IPS-15b (cell line): ENCODE results near the gene TRIO.

Source experiments
- H3K27me3 ChIP-seq: one replicate; pipeline ENCODE4 v1.6.1; 2013; ENCODE audit warnings: low read length; ENCODE audit not compliant: control insufficient read depth, insufficient read depth
- H3K36me3 ChIP-seq: one replicate; pipeline ENCODE4 v1.6.1; 2013; ENCODE audit warnings: low read length; ENCODE audit not compliant: control insufficient read depth, insufficient read depth
- H3K4me1 ChIP-seq: one replicate; pipeline ENCODE4 v1.6.1; 2013; ENCODE audit warnings: mild to moderate bottlenecking, low read length; ENCODE audit not compliant: control insufficient read depth, insufficient read depth
- H3K4me3 ChIP-seq: one replicate; pipeline ENCODE4 v1.5.1; 2013; ENCODE audit warnings: low read depth, low read length
- H3K9ac ChIP-seq: one replicate; pipeline ENCODE4 v1.6.1; 2013; ENCODE audit warnings: low read depth, mild to moderate bottlenecking, low read length
- H3K9me3 ChIP-seq: one replicate; pipeline ENCODE4 v1.6.1; 2013; ENCODE audit warnings: mild to moderate bottlenecking, low read length; ENCODE audit not compliant: control insufficient read depth, insufficient read depth

TRIO gene

DNA sequence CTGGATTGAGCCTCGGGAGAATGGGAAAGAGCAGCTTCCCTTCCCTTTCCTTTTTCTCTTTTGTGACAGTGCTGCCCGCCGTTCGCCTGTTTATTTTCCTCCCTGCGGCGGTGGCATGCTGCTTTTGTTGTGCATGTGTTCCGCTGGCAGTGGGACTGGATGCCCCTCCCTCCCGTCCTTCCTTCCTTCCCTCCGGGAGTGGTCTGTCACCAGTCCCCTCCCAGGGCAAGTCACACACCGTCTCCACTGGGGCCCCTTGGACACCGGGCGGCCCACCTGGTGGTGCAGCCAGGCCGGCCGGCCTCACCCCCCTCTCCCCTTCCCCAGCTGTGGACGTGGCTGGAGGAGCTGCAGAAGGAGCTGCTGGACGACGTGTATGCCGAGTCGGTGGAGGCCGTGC, 214.7 kb downstream of the TRIO start:
- peaks cover 18% of the 10 kb centered on the region for H3K36me3 ChIP-seq
- H3K4me3 ChIP-seq = no peak overlapping the region
- H3K27me3 ChIP-seq = no peaks in the 10 kb centered on the region
- no peak overlapping the region for H3K9ac ChIP-seq
- H3K4me1 ChIP-seq = peaks cover 5% of the 10 kb centered on the region
- H3K9me3 ChIP-seq = no peaks in the 10 kb centered on the region

DNA sequence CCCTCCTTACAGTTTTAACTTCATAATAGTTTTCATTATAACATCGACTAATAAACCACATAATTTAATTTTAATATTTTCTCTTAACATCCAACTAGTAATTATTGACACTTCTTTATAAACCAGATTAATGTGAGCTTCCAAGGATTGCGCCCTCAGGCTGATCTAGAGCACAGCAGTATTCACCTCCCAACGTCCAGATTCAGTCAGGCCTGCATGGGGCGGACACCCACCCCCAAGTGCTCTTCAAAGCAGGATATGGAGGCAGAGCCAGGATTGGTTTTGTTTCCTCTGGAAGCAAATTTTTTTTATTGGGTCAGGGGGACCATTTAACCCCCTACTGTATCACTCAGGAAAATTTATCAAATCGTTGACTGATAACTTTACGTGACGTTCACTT, 215.4 kb downstream of the TRIO start:
- Histone ChIP-seq H3K36me3 (peaks cover 18% of the 10 kb centered on the region), H3K4me1 (peaks cover 5% of the 10 kb centered on the region), H3K4me3 (no peak overlapping the region), H3K9ac (no peak overlapping the region), H3K27me3 (no peaks in the 10 kb centered on the region), H3K9me3 (no peaks in the 10 kb centered on the region)

DNA sequence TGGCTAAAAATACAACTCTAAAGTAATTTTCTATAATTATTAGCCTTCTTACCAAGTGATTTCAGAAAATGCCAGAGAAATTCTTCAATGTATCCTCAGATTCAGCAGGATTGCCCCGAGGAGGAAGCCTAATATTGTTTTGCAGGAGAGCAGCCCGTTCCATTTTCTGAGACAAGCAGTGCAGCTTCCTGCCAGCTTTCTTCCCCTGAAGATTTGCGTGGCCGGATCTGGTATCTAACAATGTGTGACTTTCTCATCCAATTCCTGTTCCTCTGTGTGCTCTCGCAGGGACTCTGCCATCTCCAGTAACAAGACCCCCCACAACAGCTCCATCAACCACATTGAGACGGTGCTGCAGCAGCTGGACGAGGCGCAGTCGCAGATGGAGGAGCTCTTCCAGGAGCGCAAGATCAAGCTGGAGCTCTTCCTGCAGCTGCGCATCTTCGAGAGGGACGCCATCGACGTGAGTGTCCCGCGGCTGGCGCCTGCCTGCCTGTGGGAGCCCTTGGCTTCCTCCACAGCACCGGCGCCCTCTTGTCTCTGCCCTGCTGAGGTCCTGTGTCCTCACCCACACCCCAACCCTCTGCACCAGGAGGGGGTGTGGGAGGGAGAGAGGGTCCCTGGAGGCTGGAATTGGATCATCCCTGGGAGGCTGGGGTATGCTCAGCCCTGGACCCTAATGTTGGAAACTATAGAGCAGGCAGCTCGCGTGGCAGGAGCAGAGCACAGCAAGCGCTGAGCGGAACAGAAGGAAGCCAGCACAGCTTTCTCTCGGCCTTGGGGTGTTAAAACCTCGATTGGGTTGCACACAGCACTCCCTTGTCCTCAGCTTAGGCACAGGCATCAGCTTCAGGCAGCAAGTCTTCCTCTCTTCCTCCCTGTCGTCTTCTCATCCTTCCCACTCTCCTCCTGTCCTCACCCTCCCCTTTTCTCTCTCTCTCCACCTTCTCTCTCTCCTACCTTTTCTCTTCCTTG, 216.2 kb downstream of the TRIO start:
- no peak overlapping the region for H3K4me3 ChIP-seq
- H3K9me3 ChIP-seq = no peaks in the 10 kb centered on the region
- H3K27me3 ChIP-seq = no peaks in the 10 kb centered on the region
- peaks cover 5% of the 10 kb centered on the region for H3K4me1 ChIP-seq
- no peak overlapping the region for H3K9ac ChIP-seq
- H3K36me3 ChIP-seq = peaks cover 18% of the 10 kb centered on the region

DNA sequence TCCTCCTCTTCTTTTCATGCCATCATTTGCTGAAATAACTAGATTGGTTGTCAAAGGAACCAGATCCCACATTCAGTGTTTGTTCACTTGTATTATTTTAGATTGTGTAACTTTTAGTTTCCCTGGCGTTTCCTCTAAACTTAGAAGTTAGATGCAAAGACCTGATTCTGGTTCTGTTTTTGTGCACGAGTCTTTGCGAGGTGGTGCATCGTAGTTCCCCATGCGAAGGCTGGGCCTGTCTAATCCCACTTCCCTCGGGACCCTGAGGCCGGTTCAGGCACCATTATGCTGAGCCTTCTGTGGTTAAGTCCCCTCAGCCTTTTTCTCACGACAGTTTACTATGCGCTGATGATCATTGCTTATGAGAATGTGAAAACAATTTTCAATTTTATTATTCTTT, 219.3 kb downstream of the TRIO start:
- H3K9ac ChIP-seq = no peak overlapping the region
- H3K4me1 ChIP-seq = peaks cover 2% of the 10 kb centered on the region
- H3K4me3 ChIP-seq = no peak overlapping the region
- no peaks in the 10 kb centered on the region for H3K27me3 ChIP-seq
- no peaks in the 10 kb centered on the region for H3K9me3 ChIP-seq
- peaks cover 41% of the 10 kb centered on the region for H3K36me3 ChIP-seq

DNA sequence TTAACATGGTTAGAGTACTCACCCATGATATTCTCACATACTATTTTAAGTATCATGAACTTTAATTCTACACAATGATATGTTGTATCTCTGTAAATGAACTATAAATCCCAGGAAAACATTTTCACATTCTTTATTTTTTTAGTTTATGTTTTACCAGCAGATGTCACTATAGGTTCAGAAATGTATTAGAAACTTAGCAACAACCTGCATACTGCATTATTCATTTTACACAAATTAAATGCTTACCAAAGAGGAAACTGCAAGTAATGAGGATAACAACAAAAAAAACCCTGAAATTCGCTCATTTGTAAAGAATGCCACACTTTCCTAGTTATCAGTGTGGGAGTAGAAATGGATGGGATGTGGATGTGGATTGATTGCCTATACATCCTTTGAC, 221.0 kb downstream of the TRIO start:
- Histone ChIP-seq H3K27me3 (no peaks in the 10 kb centered on the region), H3K9ac (no peak overlapping the region), H3K4me1 (no peaks in the 10 kb centered on the region), H3K9me3 (no peaks in the 10 kb centered on the region), H3K4me3 (no peak overlapping the region), H3K36me3 (peaks cover 45% of the 10 kb centered on the region)

DNA sequence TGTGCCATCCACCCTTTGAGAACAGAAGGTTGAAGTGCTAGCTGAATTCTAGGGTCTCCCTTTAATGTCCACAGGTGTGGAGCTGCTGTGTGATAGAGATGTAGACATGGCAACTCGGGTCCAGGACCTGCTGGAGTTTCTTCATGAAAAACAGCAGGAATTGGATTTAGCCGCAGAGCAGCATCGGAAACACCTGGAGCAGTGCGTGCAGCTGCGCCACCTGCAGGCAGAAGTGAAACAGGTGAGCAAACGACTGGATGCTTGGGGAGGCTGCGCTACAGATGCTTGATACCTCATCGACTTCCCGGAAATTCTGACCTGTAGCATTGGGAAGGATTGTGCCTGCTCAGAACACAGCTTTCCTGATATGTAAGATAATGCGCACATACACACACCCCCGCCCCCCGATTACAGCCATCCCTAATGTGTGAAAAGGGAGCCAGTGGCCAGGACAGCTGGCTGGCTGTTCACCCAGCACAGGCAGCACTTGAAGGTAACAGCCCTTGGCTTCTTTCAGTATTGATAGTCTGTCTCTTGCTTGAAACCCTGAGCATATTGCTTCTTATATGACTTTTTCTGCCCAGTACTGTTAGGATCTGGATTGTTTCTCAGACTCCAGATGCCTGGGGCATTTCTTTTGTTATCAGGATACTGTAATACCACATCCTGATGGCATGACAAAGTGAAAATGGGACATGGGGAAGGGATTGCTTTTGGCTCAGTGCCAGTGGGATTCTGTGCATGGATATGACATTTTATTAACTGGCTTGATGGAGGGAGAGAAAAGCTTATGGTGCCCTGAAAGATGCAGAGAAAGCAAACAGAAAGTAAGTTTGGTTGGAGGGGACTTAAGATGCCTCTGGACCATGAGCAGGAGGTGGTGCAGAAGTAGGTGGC, 221.7 kb downstream of the TRIO start:
- Histone ChIP-seq H3K36me3 (peaks cover 41% of the 10 kb centered on the region), H3K4me1 (no peaks in the 10 kb centered on the region), H3K4me3 (no peak overlapping the region), H3K27me3 (no peaks in the 10 kb centered on the region), H3K9me3 (no peaks in the 10 kb centered on the region), H3K9ac (no peak overlapping the region)

DNA sequence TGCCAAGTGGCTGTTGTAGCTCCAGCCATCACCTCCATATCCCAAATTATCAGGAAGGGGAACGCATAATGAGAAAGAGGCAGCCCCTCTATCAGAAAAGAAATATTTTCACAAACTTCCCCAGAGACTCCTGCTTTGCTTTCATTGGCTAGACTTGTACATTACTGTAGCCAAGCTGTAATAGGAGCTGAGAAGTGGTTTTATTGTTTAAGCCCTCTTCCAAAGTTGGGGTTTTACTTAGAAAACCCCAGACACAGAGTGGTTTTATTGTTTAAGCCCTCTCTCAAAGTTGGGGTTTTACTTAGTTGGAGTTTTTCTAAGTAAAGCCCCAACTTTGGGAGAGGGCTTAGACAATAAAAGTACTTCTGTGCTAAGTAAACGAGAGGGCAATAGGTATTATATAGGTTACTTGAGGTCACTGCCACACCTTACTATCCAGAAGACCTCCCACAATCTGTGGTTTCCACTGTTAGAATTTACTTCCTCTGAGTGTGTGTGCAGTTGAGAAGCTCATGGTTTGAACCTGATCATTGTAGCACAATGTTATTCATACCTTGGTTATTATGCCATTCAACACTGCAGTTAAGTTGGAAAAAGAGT, 222.8 kb downstream of the TRIO start:
- H3K36me3 ChIP-seq = peaks cover 41% of the 10 kb centered on the region
- H3K27me3 ChIP-seq = no peaks in the 10 kb centered on the region
- no peak overlapping the region for H3K9ac ChIP-seq
- no peak overlapping the region for H3K4me3 ChIP-seq
- no peaks in the 10 kb centered on the region for H3K9me3 ChIP-seq
- H3K4me1 ChIP-seq = no peaks in the 10 kb centered on the region

DNA sequence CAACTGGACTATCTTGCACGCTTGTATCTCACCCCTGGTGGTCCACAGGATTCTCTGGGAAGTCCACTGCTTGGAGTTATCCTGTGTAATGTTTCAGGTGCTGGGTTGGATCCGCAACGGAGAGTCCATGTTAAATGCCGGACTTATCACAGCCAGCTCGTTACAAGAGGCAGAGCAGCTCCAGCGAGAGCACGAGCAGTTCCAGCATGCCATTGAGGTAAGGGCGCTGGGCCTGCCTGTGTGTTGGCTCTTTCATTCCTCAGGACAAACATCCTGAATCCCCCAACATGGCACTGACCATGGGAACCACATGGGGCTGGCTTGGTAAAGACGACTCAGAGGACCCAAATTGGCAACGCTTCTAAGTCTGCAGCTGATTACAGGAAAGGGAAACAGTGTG, 223.6 kb downstream of the TRIO start:
- Histone ChIP-seq H3K36me3 (peaks cover 41% of the 10 kb centered on the region), H3K9me3 (no peaks in the 10 kb centered on the region), H3K27me3 (no peaks in the 10 kb centered on the region), H3K9ac (no peak overlapping the region), H3K4me3 (no peak overlapping the region), H3K4me1 (no peaks in the 10 kb centered on the region)

DNA sequence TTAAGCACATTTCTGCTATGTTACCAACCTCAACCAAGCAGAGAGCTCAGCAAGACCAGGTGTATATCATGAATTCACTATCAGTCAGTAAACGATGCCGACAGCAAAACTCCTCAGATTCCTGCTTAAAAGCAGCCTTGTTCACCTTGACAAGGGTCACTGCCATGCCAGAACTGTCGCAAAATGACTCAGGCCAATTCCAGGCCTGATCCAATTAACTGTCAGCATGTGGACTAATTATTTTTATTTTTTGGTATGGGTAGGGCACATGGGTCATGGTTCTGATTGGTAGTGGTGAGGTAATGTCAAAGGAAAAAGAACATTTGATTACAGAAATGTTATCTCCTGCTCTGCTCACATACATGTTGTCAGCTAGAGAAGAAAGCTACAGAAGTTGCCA, 224.2 kb downstream of the TRIO start:
- peaks cover 41% of the 10 kb centered on the region for H3K36me3 ChIP-seq
- no peak overlapping the region for H3K9ac ChIP-seq
- no peaks in the 10 kb centered on the region for H3K27me3 ChIP-seq
- H3K9me3 ChIP-seq = no peaks in the 10 kb centered on the region
- no peak overlapping the region for H3K4me3 ChIP-seq
- no peaks in the 10 kb centered on the region for H3K4me1 ChIP-seq

DNA sequence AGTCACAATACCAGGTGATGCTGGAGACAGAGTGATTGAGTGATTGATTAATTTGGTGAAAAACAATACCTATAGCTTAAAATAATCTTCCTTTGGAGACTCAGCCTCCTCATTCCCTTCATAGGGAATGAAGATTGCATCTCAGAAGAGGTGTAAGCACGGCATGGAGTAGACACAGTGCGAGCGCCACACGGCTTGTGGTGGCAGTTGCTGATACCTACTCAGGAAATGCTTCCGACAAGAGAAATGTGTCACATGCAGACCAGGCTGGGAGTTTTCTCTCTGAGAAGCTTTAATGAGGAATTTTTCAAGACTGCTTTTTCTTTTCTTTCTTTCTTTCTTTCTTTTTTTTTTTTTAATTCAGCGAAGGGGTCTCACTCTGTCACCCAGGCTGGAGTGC, 226.6 kb downstream of the TRIO start:
- Histone ChIP-seq H3K9me3 (no peaks in the 10 kb centered on the region), H3K36me3 (peaks cover 38% of the 10 kb centered on the region), H3K9ac (no peak overlapping the region), H3K4me1 (no peaks in the 10 kb centered on the region), H3K27me3 (no peaks in the 10 kb centered on the region), H3K4me3 (no peak overlapping the region)

DNA sequence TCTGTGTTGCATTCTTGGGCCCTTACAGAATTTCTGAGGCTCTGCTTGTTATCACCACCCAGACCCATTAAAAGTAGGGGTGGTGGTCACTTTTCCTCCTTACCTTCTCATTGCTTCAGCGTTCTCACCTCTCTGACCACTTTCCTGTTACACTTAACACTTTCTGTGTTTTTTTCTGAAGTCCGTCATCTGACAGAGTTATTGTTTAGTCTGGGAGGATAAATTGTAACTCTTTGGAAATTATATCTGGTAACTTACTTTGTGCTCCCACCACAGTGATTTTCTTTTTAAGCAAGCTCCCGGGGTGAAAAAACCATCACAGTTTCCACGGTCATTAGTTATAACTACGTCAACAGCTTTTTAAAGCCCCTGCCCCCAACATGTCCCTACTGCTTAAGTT, 227.2 kb downstream of the TRIO start:
- Histone ChIP-seq H3K9ac (no peak overlapping the region), H3K4me1 (no peaks in the 10 kb centered on the region), H3K36me3 (peaks cover 33% of the 10 kb centered on the region), H3K4me3 (no peak overlapping the region), H3K9me3 (no peaks in the 10 kb centered on the region), H3K27me3 (no peaks in the 10 kb centered on the region)
